Stomach smooth muscle (tissue), 2 donors: ENCODE data around the gene GRM8.

Experiments used
- H3K27ac ChIP-seq: one replicate; pipeline ENCODE4 v1.7.0; 2013; ENCODE audit warnings: mild to moderate bottlenecking, low read length, inconsistent platforms
- H3K27me3 ChIP-seq, 2 donors: one replicate each; pipeline ENCODE4 v1.7.0; 2013; ENCODE audit warnings: low read length in 2 of 2; ENCODE audit not compliant: insufficient read depth in 2 of 2, control insufficient read depth in 1 of 2
- H3K36me3 ChIP-seq, 2 donors: one replicate each; pipeline ENCODE4 v1.7.0; 2013; ENCODE audit warnings: low read length in 2 of 2; ENCODE audit not compliant: control insufficient read depth in 2 of 2, insufficient read depth in 2 of 2
- H3K4me1 ChIP-seq: one replicate; pipeline ENCODE4 v1.7.0; 2013; ENCODE audit warnings: low read length; ENCODE audit not compliant: control insufficient read depth, insufficient read depth
- H3K4me3 ChIP-seq, 2 donors: one replicate each; pipeline ENCODE4 v1.7.0; 2013; ENCODE audit warnings: low read length in 2 of 2
- H3K9ac ChIP-seq, 2 donors: one replicate each; pipeline ENCODE4 v1.7.0; 2013; ENCODE audit warnings: low read length in 2 of 2, mild to moderate bottlenecking in 1 of 2
- H3K9me3 ChIP-seq, 2 donors: one replicate each; pipeline ENCODE4 v1.7.0; 2013; ENCODE audit warnings: low read length in 2 of 2; ENCODE audit not compliant: control insufficient read depth in 2 of 2
- donor health status: healthy.
- donor health status: Pancreatic carcinoma.

Gene GRM8

GRCh38 chr7:127231415-127231814 lies 21.3 kb downstream of the GRM8 start:
- Histone ChIP-seq H3K4me3 (no peak overlapping the region), H3K27me3 (peaks cover 4 to 6% of the 10 kb centered on the region in 2 donors), H3K4me1 (no peaks in the 10 kb centered on the region), H3K9me3 (no peaks in the 10 kb centered on the region), H3K36me3 (no peaks in the 10 kb centered on the region), H3K27ac (no peak overlapping the region), H3K9ac (no peak overlapping the region)

GRCh38 chr7:127230192-127230925 lies 22.4 kb downstream of the GRM8 start:
- no peak overlapping the region for H3K27ac ChIP-seq
- no peak overlapping the region for H3K9ac ChIP-seq
- H3K27me3 ChIP-seq = peaks cover 4 to 6% of the 10 kb centered on the region in 2 donors
- no peak overlapping the region for H3K4me3 ChIP-seq
- H3K36me3 ChIP-seq = no peaks in the 10 kb centered on the region
- H3K4me1 ChIP-seq = no peaks in the 10 kb centered on the region
- H3K9me3 ChIP-seq = no peaks in the 10 kb centered on the region

- Histone ChIP-seq H3K4me1 (no peaks in the 10 kb centered on the region), H3K27me3 (peaks cover 8 to 9% of the 10 kb centered on the region in 2 donors), H3K9me3 (no peaks in the 10 kb centered on the region), H3K36me3 (no peaks in the 10 kb centered on the region), H3K9ac (no peak overlapping the region), H3K27ac (no peak overlapping the region), H3K4me3 (no peak overlapping the region)
Observed at GRCh38 chr7:127226685-127227374, 25.9 kb downstream of the GRM8 start.

GRCh38 chr7:127221731-127222130 lies 31.0 kb downstream of the GRM8 start:
- Histone ChIP-seq H3K36me3 (no peaks in the 10 kb centered on the region), H3K27me3 (peaks cover 5 to 6% of the 10 kb centered on the region in 2 donors), H3K9me3 (no peaks in the 10 kb centered on the region), H3K4me1 (no peaks in the 10 kb centered on the region), H3K4me3 (no peak overlapping the region), H3K9ac (no peak overlapping the region), H3K27ac (no peak overlapping the region)

GRCh38 chr7:127214956-127215718 lies 37.6 kb downstream of the GRM8 start:
- Histone ChIP-seq H3K36me3 (no peaks in the 10 kb centered on the region), H3K9ac (no peak overlapping the region), H3K9me3 (no peaks in the 10 kb centered on the region), H3K27me3 (no peaks in the 10 kb centered on the region), H3K4me3 (no peak overlapping the region), H3K4me1 (no peaks in the 10 kb centered on the region), H3K27ac (no peak overlapping the region)

GRCh38 chr7:127209886-127210285 lies 42.9 kb downstream of the GRM8 start:
- no peaks in the 10 kb centered on the region for H3K36me3 ChIP-seq

GRCh38 chr7:127208860-127209259 lies 43.9 kb downstream of the GRM8 start:
- Histone ChIP-seq H3K36me3 (no peaks in the 10 kb centered on the region), H3K27ac (no peak overlapping the region), H3K4me1 (no peaks in the 10 kb centered on the region), H3K9ac (no peak overlapping the region), H3K4me3 (no peak overlapping the region), H3K9me3 (no peaks in the 10 kb centered on the region), H3K27me3 (peaks cover 0 to 7% of the 10 kb centered on the region in 2 donors)

More at GRCh38 chr7:127209886-127210285, 42.9 kb downstream of the GRM8 start:
- Histone ChIP-seq H3K9me3 (no peaks in the 10 kb centered on the region), H3K27me3 (peaks cover 0 to 7% of the 10 kb centered on the region in 2 donors), H3K9ac (no peak overlapping the region), H3K4me3 (no peak overlapping the region), H3K4me1 (no peaks in the 10 kb centered on the region), H3K27ac (no peak overlapping the region)

GRCh38 chr7:127208351-127208750 lies 44.4 kb downstream of the GRM8 start:
- no peak overlapping the region for H3K4me3 ChIP-seq
- H3K9ac ChIP-seq = no peak overlapping the region
- peaks cover 0 to 7% of the 10 kb centered on the region in 2 donors for H3K27me3 ChIP-seq
- no peak overlapping the region for H3K27ac ChIP-seq
- no peaks in the 10 kb centered on the region for H3K4me1 ChIP-seq
- H3K9me3 ChIP-seq = no peaks in the 10 kb centered on the region
- H3K36me3 ChIP-seq = no peaks in the 10 kb centered on the region

- H3K4me3 ChIP-seq = no peak overlapping the region
- no peak overlapping the region for H3K27ac ChIP-seq
- no peaks in the 10 kb centered on the region for H3K4me1 ChIP-seq
- H3K27me3 ChIP-seq = peaks cover 0 to 7% of the 10 kb centered on the region in 2 donors
- H3K36me3 ChIP-seq = no peaks in the 10 kb centered on the region
- no peak overlapping the region for H3K9ac ChIP-seq
- no peaks in the 10 kb centered on the region for H3K9me3 ChIP-seq
Observed at GRCh38 chr7:127207806-127208205, 44.9 kb downstream of the GRM8 start.

- no peak overlapping the region for H3K4me3 ChIP-seq
- H3K27me3 ChIP-seq = peaks cover 0 to 7% of the 10 kb centered on the region in 2 donors
- H3K9me3 ChIP-seq = no peaks in the 10 kb centered on the region
- no peak overlapping the region for H3K27ac ChIP-seq
- no peaks in the 10 kb centered on the region for H3K36me3 ChIP-seq
- no peak overlapping the region for H3K9ac ChIP-seq
- no peaks in the 10 kb centered on the region for H3K4me1 ChIP-seq
Observed at GRCh38 chr7:127207230-127207629, 45.5 kb downstream of the GRM8 start.
